ENCODE measurements around the gene ARSI.

DNA sequence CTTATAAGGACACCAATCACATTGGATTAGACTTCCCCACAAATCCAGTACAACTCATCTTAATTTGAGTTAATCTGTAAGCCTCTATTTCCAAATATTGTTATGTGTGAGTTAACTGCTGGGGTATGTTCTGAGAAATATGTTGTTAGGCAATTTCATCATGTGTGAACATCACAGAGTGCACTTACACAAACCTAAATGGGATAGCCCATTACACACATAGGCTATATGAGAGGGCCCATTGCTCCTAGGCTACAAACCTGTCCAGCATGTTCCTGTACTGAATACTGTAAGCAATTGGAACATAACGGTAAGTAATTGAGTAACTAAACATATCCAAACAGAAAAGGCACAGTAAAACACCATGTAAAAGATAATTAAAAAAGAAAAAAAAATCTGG is 19.1 kb upstream of the ARSI start:
- TF ChIP-seq CTCF (CRISPR knock-in tag; IDR thresholded peaks at IDR 0.05), result no peak
- TF ChIP-seq POLR2A (IDR thresholded peaks at IDR 0.05; ENCODE audit: insufficient read depth in 1 of 2, low read depth in 2 of 2, low read length in 2 of 2), result no peak
- TF ChIP-seq ZNF703 (CRISPR knock-in tag; IDR thresholded peaks at IDR 0.05; ENCODE audit: borderline replicate concordance), result no peak
- no peak for TF ChIP-seq ZBTB4 (CRISPR knock-in tag; IDR thresholded peaks at IDR 0.05; ENCODE audit: borderline replicate concordance)
- TF ChIP-seq ZZZ3 (CRISPR knock-in tag; IDR thresholded peaks at IDR 0.05; ENCODE audit: borderline replicate concordance), result no peak
- no peak for TF ChIP-seq ESRRA (CRISPR knock-in tag; IDR thresholded peaks at IDR 0.05; ENCODE audit: low read depth)
- TF ChIP-seq KDM5A (IDR thresholded peaks at IDR 0.05; ENCODE audit: borderline replicate concordance, low read length), result no peak
- TF ChIP-seq TEAD2 (CRISPR knock-in tag; IDR thresholded peaks at IDR 0.05), result no peak
- TF ChIP-seq ZSCAN31 (CRISPR knock-in tag; IDR thresholded peaks at IDR 0.05; ENCODE audit: low read depth), result no peak
- no peak for TF ChIP-seq DZIP1 (CRISPR knock-in tag; IDR thresholded peaks at IDR 0.05)
- no peak for TF ChIP-seq ZBTB14 (CRISPR knock-in tag; IDR thresholded peaks at IDR 0.05)
